CD4-positive, CD25-positive, alpha-beta regulatory T cell (primary cell): ENCODE data around the gene ALOX15. TPM values are rescaled to one million over a fixed set of nuclear protein-coding genes. Genes with fewer than 3 reads are reported as not detected.
"Not testable (repeated sequence)": the region's sequence is repeated elsewhere in the genome, so short reads cannot be mapped to it uniquely, and the experiment has no call there.

Experiments
- ATAC-seq, 2 donors: fragments of 150-1000 bp; cut with Tn5 transposase; one replicate each; pipeline ENCODE4 v1.10.0; 2021; ENCODE audit warnings: low read depth in 2 of 2, moderate number of reproducible peaks in 2 of 2, moderate library complexity in 1 of 2
- DNase-seq, 3 donors: peaks; one replicate each; pipeline versions ENCODE4 v3.0.0 to v3.0.0-alpha.2; 2012 to 2022; ENCODE audit warnings: mixed read lengths in 1 of 3
- H3K27ac ChIP-seq: one replicate; pipeline ENCODE4 v1.7.0; 2013; ENCODE audit warnings: mild to moderate bottlenecking, low read length; ENCODE audit not compliant: insufficient read depth, poor library complexity, severe bottlenecking
- H3K27me3 ChIP-seq: one replicate; pipeline ENCODE4 v1.7.0; 2013; ENCODE audit warnings: low read length; ENCODE audit not compliant: control insufficient read depth, insufficient read depth
- H3K36me3 ChIP-seq: one replicate; pipeline ENCODE4 v1.7.0; 2013; ENCODE audit warnings: mild to moderate bottlenecking, low read length, moderate library complexity; ENCODE audit not compliant: control insufficient read depth, insufficient read depth
- H3K4me1 ChIP-seq: 2 replicates; pipeline ENCODE4 v1.7.0; 2013; ENCODE audit warnings: mild to moderate bottlenecking, low read length; ENCODE audit not compliant: insufficient read depth, control insufficient read depth, poor library complexity, severe bottlenecking
- H3K4me3 ChIP-seq: one replicate; pipeline ENCODE4 v1.7.0; 2013; ENCODE audit warnings: low read depth, mild to moderate bottlenecking, low read length, moderate library complexity
- H3K9me3 ChIP-seq, 2 experiments: 1 replicate in 1 of 2; 2 replicates in 1 of 2; pipeline ENCODE4 v1.7.0; 2013; ENCODE audit warnings: low read length in 2 of 2, mild to moderate bottlenecking in 1 of 2, moderate library complexity in 1 of 2; ENCODE audit not compliant: control insufficient read depth in 2 of 2
- H3K27ac Mint-ChIP-seq, 3 donors: one replicate each; pipeline ENCODE4 v1.8.0; 2020 to 2022; ENCODE audit warnings: mild to moderate bottlenecking in 3 of 3, mixed read lengths in 3 of 3, moderate library complexity in 2 of 3
- H3K27me3 Mint-ChIP-seq: one replicate; pipeline ENCODE4 v1.8.0; 2022; ENCODE audit warnings: mild to moderate bottlenecking, mixed read lengths
- H3K36me3 Mint-ChIP-seq: one replicate; pipeline ENCODE4 v1.8.0; 2020; ENCODE audit warnings: mixed read lengths
- H3K4me1 Mint-ChIP-seq, 4 donors: one replicate each; pipeline ENCODE4 v1.8.0; 2020 to 2022; ENCODE audit warnings: mixed read lengths in 4 of 4, mild to moderate bottlenecking in 1 of 4
- H3K4me3 Mint-ChIP-seq, 4 donors: one replicate each; pipeline ENCODE4 v1.8.0; 2020 to 2022; ENCODE audit warnings: mild to moderate bottlenecking in 4 of 4, mixed read lengths in 4 of 4, moderate library complexity in 3 of 4
- H3K9me3 Mint-ChIP-seq, 7 donors: one replicate each; pipeline ENCODE4 v1.8.0; 2020 to 2022; ENCODE audit warnings: mixed read lengths in 7 of 7, mild to moderate bottlenecking in 3 of 7, moderate library complexity in 2 of 7
- polyA plus RNA-seq, 4 donors: library from polyadenylated mRNA; unstranded; fragments of 300-500 nt; fragmentation: Illumina TruSeq; gene quantifications; one replicate each; pipeline ENCODE4 v1.2.3, GENCODE V29; 2021
- total RNA-seq: library from RNA; stranded (reverse); gene quantifications from one replicate; pipeline ENCODE4 v1.2.3, GENCODE V29; 2022

Gene ALOX15, protein sequence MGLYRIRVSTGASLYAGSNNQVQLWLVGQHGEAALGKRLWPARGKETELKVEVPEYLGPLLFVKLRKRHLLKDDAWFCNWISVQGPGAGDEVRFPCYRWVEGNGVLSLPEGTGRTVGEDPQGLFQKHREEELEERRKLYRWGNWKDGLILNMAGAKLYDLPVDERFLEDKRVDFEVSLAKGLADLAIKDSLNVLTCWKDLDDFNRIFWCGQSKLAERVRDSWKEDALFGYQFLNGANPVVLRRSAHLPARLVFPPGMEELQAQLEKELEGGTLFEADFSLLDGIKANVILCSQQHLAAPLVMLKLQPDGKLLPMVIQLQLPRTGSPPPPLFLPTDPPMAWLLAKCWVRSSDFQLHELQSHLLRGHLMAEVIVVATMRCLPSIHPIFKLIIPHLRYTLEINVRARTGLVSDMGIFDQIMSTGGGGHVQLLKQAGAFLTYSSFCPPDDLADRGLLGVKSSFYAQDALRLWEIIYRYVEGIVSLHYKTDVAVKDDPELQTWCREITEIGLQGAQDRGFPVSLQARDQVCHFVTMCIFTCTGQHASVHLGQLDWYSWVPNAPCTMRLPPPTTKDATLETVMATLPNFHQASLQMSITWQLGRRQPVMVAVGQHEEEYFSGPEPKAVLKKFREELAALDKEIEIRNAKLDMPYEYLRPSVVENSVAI
- total RNA-seq (not detected), polyA plus RNA-seq (not detected)

DNA sequence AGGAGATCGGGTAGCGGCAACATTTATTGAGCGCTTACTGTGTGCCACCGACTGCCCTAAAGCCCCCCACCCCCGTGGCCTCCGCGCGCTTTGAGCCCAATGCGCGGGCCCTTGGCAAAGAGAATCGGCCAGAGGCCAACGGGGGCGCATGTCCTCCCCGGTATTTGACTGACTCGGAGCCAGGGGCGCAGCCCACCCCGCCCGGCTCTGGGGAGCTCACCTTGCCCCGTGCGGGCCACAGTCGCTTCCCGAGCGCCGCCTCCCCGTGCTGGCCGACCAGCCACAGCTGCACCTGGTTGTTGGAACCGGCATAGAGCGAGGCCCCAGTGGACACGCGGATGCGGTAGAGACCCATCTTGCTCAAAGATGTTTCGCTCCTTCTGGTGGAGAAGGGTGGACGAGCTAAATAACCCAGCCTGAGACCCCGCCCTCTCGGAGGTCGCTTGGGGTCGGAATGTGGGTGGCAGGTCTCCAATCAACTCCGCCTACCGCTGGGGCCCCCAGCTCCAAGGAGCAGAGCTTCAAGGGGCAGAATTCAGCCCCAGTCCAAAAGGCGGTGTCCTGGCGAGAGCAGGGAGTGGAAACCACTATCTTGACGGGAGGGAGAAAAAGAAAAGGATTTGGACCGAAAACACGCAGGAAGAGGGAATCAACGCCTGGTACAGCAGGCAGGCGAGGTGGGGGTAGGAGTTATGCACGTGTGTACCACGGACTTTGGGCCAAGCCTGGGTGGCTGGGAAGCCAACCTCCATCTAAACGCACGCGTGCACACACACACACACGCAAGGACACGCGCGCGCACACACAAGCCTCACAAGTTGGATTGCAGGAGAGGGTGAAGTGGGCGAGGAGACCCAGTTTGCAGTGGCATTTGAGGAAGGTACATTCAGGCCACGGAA is at the start of gene ALOX15:
Gene ALOX15, minus strand, starts transcription at position 382 of the 899 bp plus-strand sequence. Its CDS starts 27 bp downstream, at position 355.
- H3K27ac Mint-ChIP-seq: no peak within 1 kb of the TSS
- no peaks in the 10 kb centered on the region for H3K36me3 ChIP-seq
- DNase-seq (no peak), ATAC-seq (no peak)
- H3K4me1 Mint-ChIP-seq: peaks cover 0 to 12% (median 0%) of the 10 kb centered on the region in 4 donors
- no peak within 1 kb of the TSS for H3K4me3 Mint-ChIP-seq
- H3K9me3 ChIP-seq: no peaks in the 10 kb centered on the region
- H3K27me3 ChIP-seq: peaks cover 14% of the 10 kb centered on the region
- H3K27me3 Mint-ChIP-seq: peaks cover 62% of the 10 kb centered on the region
- no peaks in the 10 kb centered on the region for H3K36me3 Mint-ChIP-seq
- no peak within 1 kb of the TSS for H3K27ac ChIP-seq
- peaks cover 0 to 8% (median 0%) of the 10 kb centered on the region in 7 donors for H3K9me3 Mint-ChIP-seq
- H3K4me1 ChIP-seq: no peaks in the 10 kb centered on the region
- no peak within 1 kb of the TSS for H3K4me3 ChIP-seq

DNA sequence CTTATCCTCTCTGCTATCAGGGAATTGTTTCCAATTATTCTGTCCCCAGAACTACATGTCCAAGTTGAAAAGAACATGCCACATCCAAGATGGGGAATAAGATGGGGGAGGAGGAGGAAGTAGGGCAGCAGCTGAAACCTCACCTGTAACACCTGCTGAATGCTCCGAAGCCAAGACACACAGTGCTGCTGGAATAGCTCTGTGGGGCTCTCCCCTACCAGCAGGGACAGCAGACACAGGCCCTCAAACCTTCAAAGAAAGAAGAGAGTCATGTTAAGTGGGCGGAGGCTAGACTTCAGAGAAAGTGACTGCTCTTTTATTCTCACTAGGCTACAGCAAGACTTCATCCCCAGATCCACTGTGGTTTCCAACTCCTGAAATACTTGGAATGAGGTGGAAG is 49.3 kb upstream of the ALOX15 start:
- Mint-ChIP-seq H3K27ac (peak overlapping the region in 2 of 3 donors; percentile 29 to 31), H3K9me3 (no peaks in the 10 kb centered on the region), H3K4me3 (no peak overlapping the region), H3K36me3 (peaks cover 45% of the 10 kb centered on the region), H3K4me1 (peaks cover 8 to 44% (median 32%) of the 10 kb centered on the region in 4 donors), H3K27me3 (no peaks in the 10 kb centered on the region)
- Histone ChIP-seq H3K4me3 (no peak overlapping the region), H3K9me3 (no peaks in the 10 kb centered on the region), H3K27ac (no peak overlapping the region), H3K4me1 (peaks cover under 1% of the 10 kb centered on the region), H3K36me3 (peaks cover 35% of the 10 kb centered on the region), H3K27me3 (no peaks in the 10 kb centered on the region)
- DNase-seq (no peak), ATAC-seq (no peak)

DNA sequence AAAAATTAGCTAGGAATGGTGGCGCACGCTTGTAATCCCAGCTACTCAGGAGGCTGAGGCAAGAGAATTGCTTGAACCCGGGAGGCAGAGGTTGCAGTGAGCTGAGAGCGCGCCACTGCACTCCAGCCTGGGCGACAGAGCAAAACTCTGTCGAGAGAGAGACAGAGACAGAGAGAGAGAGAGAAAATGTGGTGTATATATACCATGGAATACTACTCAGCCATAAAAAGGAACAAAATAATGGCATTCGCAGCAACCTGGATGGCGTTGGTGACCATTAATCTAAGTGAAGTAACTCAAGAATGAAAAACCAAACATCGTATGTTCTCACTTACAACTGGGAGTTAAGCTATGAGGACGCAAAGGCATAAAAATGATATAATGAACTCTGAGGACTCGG is 48.4 kb upstream of the ALOX15 start:
- peaks cover 41% of the 10 kb centered on the region for H3K36me3 ChIP-seq
- H3K4me3 ChIP-seq, H3K27me3 Mint-ChIP-seq, H3K27ac ChIP-seq, ATAC-seq, H3K9me3 Mint-ChIP-seq, DNase-seq, H3K4me1 ChIP-seq, H3K4me3 Mint-ChIP-seq, H3K9me3 ChIP-seq, H3K27ac Mint-ChIP-seq, H3K27me3 ChIP-seq: not testable (repeated sequence)
- Mint-ChIP-seq H3K4me1 (peaks cover 8 to 42% (median 34%) of the 10 kb centered on the region in 4 donors), H3K36me3 (peaks cover 45% of the 10 kb centered on the region)

DNA sequence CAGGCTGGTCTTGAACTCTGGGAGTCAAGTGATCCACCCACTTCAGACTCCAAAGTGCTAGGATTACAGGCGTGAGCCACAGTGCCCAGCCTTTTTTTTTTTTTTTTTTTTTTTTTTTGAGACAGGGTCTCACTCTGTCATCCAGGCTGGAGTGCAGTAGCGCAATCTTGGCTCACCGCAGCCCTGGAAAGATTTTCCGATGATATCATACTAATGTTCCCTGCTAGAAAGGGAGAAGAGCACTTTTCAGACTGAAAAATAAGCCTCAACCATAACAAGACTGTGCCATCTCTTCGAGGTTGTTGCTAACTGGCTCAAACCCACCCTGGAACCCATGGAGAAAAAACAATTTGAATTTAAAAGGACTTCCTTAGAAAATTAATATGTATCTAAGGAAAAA is 42.3 kb upstream of the ALOX15 start:
- Mint-ChIP-seq H3K27ac (peak overlapping the region in 1 of 3 donors; percentile 69), H3K4me1 (peaks cover 2 to 27% (median 7%) of the 10 kb centered on the region in 4 donors), H3K36me3 (peaks cover 52% of the 10 kb centered on the region)
- not testable (repeated sequence) for DNase-seq, H3K4me3 ChIP-seq, H3K4me1 ChIP-seq, H3K9me3 ChIP-seq, H3K9me3 Mint-ChIP-seq, H3K27ac ChIP-seq, H3K27me3 ChIP-seq, H3K27me3 Mint-ChIP-seq, H3K4me3 Mint-ChIP-seq, ATAC-seq
- H3K36me3 ChIP-seq: peaks cover 50% of the 10 kb centered on the region

DNA sequence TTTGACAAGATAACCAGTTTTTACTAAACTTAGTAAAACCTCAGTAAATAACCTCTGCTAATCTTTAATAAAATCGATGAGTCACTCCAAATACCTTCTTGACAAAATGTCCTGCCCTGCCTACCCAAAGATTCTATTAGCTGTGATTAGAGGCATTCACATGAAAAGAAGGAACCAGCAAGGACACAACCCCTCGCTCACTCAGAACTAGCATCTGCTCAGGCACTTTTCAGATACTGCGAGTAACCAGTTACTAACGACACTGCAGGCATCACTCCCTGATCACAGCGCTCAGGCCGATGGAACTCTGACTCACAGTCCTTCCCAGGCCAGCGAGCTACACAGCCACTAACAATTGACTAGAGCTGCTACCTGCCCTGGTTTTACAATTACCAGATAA is 38.2 kb upstream of the ALOX15 start:
- H3K4me1 Mint-ChIP-seq: peaks cover 0 to 9% (median 0%) of the 10 kb centered on the region in 4 donors
- no peak for DNase-seq
- Histone ChIP-seq H3K9me3 (no peaks in the 10 kb centered on the region), H3K4me1 (no peaks in the 10 kb centered on the region), H3K27ac (no peak overlapping the region), H3K36me3 (peaks cover 66% of the 10 kb centered on the region), H3K4me3 (no peak overlapping the region), H3K27me3 (no peaks in the 10 kb centered on the region)
- no peaks in the 10 kb centered on the region for H3K9me3 Mint-ChIP-seq
- no peaks in the 10 kb centered on the region for H3K27me3 Mint-ChIP-seq
- H3K27ac Mint-ChIP-seq: peak overlapping the region in 2 of 3 donors; percentile 20 to 69
- no peak overlapping the region for H3K4me3 Mint-ChIP-seq
- no peak for ATAC-seq
- H3K36me3 Mint-ChIP-seq: peaks cover 52% of the 10 kb centered on the region

DNA sequence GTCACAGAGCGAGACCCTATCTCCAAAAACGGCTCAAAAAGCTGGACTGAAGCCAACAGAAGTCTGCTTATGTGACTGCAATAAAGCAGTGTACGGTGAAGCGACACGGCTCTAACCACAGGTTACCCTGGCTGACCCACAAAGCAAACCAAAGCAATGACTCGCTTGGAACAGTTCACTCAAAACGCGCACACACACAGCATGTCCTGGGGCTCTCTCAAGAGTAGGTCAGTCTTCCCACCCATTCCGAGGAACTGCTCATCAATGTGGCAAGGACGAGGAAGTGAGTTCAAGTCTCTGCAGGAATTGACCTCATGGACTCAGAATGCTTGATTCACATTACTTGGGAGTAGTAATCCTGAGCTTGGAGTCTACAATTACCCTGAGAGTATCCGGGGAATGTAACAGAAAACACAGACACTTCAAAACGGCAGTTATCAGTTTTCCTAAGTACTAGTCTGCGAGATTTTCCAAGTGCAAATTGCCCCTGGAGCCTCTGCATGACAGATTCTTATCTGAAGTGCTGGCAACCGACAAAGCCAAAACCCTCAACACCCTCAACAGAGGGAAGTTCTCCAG is 37.1 kb upstream of the ALOX15 start:
- DNase-seq (no peak), ATAC-seq (no peak)
- Histone ChIP-seq H3K4me3 (no peak overlapping the region), H3K27ac (no peak overlapping the region), H3K27me3 (no peaks in the 10 kb centered on the region), H3K36me3 (peaks cover 73% of the 10 kb centered on the region), H3K4me1 (no peaks in the 10 kb centered on the region), H3K9me3 (no peaks in the 10 kb centered on the region)
- Mint-ChIP-seq H3K27me3 (no peaks in the 10 kb centered on the region), H3K4me1 (peaks cover 0 to 5% (median 0%) of the 10 kb centered on the region in 4 donors), H3K27ac (peak overlapping the region in 1 of 3 donors; percentile 60), H3K9me3 (no peaks in the 10 kb centered on the region), H3K36me3 (peaks cover 46% of the 10 kb centered on the region), H3K4me3 (no peak overlapping the region)

DNA sequence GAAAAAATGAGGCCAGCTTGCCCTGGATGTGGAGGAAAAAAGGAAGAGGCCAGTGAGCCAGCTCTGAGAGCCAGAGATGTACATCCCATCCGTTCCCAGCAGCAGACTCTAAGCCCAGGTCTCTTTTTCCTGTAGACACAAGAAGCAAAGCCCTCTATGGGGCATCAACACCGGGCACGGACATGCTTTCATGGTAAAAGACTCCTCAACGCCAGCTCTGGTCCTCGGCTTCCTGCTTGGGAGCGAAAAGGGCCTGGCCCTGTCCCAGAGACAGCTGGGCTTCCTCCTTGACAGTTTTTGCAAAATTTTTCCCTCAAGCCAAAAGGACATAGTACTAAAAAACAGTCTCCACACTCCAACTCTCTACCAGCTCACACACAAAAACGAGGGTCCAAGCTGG is 35.3 kb upstream of the ALOX15 start:
- Mint-ChIP-seq H3K27me3 (no peaks in the 10 kb centered on the region), H3K9me3 (no peaks in the 10 kb centered on the region), H3K4me3 (no peak overlapping the region), H3K4me1 (peaks cover 0 to 5% (median 0%) of the 10 kb centered on the region in 4 donors), H3K27ac (peak overlapping the region in 1 of 3 donors; percentile 69), H3K36me3 (peaks cover 42% of the 10 kb centered on the region)
- Histone ChIP-seq H3K4me3 (no peak overlapping the region), H3K36me3 (peaks cover 75% of the 10 kb centered on the region), H3K27me3 (no peaks in the 10 kb centered on the region), H3K9me3 (no peaks in the 10 kb centered on the region), H3K4me1 (no peaks in the 10 kb centered on the region), H3K27ac (no peak overlapping the region)
- DNase-seq: no peak
- ATAC-seq: no peak
